PC-3 (cell line): ENCODE measurements around the gene EDRF1.

Source experiments
- EZH2 ChIP-seq: fragments of 300-600 bp; sonication (generic); IDR thresholded peaks from one replicate; pipeline ENCODE4 v1.6.1; 2017; ENCODE audit warnings: antibody characterized with exemption, mild to moderate bottlenecking, low read length; ENCODE audit not compliant: unreplicated experiment
- EZH2phosphoT487 ChIP-seq: fragments of 300-600 bp; sonication (generic); IDR thresholded peaks from 2 replicates; pipeline ENCODE4 v1.6.1; 2018; ENCODE audit warnings: mild to moderate bottlenecking, antibody characterized with exemption, low read length, borderline replicate concordance

GRCh38 chr10:125721035-125721434 lies 1.5 kb downstream of the EDRF1 start:
- TF ChIP-seq EZH2phosphoT487 (no peak), EZH2 (no peak)
